Measurements from ENCODE around the gene ZMIZ1.

ZMIZ1 gene

DNA sequence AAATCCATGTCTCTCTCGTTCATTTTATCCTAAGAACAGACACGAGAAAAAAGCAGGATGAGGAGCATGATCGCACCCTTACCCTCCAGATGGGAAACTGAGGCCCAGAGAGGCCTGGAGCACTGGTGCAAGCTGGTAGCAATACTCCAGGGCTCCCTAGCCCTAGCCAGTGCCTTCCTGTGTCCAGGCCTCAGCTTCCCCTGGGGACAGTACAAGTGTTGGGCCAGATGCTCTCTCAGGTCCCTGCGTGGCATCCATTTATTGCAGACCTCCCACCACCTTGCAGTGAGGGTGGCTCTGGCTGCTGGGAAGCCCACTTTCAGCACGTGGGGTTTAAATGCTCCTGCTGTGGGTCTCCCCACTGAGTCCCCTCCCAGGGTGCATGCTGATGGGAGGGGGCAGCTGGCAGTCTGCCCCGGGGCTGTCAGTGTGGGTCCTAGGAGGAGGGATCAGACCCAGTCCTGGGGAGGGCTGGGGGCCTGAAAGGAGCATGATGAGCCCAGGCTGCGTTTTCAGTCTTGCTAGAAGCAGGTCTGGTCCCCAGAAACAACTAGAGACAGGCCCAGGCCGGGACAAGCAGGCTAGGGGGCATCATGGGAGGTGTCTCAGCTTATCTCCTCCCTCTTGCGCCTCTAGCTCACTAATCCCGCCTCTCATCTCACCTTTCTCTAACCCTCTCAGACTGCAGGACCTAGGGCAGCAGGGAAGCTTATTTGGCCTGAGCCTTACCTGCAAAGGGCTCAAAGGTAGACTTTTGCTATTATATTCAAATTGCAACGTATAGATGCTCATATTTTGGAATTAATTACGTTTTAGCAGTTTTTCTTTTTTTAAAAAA, 277.8 kb downstream of the ZMIZ1 start:
- H3K27me3 ChIP-seq (replicated peaks), result no peaks in the 10 kb centered on the region
- H3K27ac ChIP-seq, result no peak overlapping the region
- no peak for DNase-seq
- in situ Hi-C loops (cut with HindIII; ENCODE audit: low pct_ligation_motif_present, low sequenced_read_pairs), result no loop called here
- H3K36me3 ChIP-seq (replicated peaks), result peaks cover 21% of the 10 kb centered on the region
- no peak overlapping the region for H3K4me3 ChIP-seq (ENCODE audit: low read depth, low read length)
- TF ChIP-seq, protein P1, sequence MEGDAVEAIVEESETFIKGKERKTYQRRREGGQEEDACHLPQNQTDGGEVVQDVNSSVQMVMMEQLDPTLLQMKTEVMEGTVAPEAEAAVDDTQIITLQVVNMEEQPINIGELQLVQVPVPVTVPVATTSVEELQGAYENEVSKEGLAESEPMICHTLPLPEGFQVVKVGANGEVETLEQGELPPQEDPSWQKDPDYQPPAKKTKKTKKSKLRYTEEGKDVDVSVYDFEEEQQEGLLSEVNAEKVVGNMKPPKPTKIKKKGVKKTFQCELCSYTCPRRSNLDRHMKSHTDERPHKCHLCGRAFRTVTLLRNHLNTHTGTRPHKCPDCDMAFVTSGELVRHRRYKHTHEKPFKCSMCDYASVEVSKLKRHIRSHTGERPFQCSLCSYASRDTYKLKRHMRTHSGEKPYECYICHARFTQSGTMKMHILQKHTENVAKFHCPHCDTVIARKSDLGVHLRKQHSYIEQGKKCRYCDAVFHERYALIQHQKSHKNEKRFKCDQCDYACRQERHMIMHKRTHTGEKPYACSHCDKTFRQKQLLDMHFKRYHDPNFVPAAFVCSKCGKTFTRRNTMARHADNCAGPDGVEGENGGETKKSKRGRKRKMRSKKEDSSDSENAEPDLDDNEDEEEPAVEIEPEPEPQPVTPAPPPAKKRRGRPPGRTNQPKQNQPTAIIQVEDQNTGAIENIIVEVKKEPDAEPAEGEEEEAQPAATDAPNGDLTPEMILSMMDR (IDR thresholded peaks at IDR 0.05; ENCODE audit: low read depth, low read length, missing control alignments), result no peak

GRCh38 chr10:79347226-79347893, 278.6 kb downstream of the ZMIZ1 start, which contains the start of gene PPIF:
PPIF (plus strand) TSS chr10:79347469; CDS start chr10:79347549, 80 bp downstream.
- H3K36me3 ChIP-seq (replicated peaks), result peaks cover 28% of the 10 kb centered on the region
- H3K27ac ChIP-seq, result peak within 1 kb of the TSS; percentile 84
- peak; percentile 92 for DNase-seq
- H3K27me3 ChIP-seq (replicated peaks), result no peaks in the 10 kb centered on the region
- H3K4me3 ChIP-seq (ENCODE audit: low read depth, low read length), result peak within 1 kb of the TSS; percentile 74
- in situ Hi-C loops (cut with HindIII; ENCODE audit: low pct_ligation_motif_present, low sequenced_read_pairs), result no loop called here
- TF ChIP-seq, protein P1 (IDR thresholded peaks at IDR 0.05; ENCODE audit: low read depth, low read length, missing control alignments), result peak; percentile 73

DNA sequence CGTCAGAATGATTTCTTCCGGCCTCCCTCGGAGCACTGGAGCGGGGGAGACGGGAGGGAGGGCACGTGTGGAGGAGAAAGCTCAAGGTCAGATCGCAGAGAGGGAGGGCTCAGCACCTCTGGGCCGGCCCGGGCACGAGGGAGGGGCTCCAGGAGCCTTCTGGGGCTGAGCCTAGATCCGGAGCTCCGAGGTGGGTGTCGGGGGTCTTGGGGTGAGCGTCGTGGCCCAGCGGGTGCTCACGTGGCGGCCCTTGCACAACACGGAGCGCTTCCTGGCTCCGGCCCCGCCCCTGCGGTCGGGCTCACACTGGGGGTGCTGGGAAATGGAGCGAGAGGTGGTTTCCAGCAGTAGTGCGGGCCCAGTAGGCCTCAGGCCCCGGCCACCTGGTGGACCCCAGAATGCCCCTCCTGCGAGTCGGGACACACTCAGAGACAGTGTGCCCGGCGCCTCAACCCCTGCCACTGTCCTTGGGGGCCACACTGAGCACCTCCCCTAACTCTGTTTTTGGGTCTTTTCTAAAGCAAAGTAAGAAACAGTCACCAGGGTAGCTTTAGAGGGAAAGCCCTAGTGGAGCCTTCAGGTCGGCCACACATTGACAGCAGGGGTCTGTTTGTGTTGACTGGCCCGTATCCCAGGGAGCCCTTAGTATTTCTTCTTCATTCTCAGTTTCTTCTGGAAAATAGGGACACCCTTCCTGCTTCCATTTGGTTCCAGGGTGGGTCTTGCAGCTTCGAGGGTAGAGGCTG, 279.3 kb downstream of the ZMIZ1 start:
- DNase-seq, result peak; percentile 51
- no peaks in the 10 kb centered on the region for H3K27me3 ChIP-seq (replicated peaks)
- H3K36me3 ChIP-seq (replicated peaks), result peaks cover 35% of the 10 kb centered on the region
- peak overlapping the region; percentile 84 for H3K27ac ChIP-seq
- in situ Hi-C loops (cut with HindIII; ENCODE audit: low pct_ligation_motif_present, low sequenced_read_pairs), result no loop called here
- H3K4me3 ChIP-seq (ENCODE audit: low read depth, low read length), result peak overlapping the region; percentile 74
- TF ChIP-seq, protein P1 (IDR thresholded peaks at IDR 0.05; ENCODE audit: low read depth, low read length, missing control alignments), result no peak

GRCh38 chr10:79348640-79348988, 279.8 kb downstream of the ZMIZ1 start:
- in situ Hi-C loops (cut with HindIII; ENCODE audit: low pct_ligation_motif_present, low sequenced_read_pairs), result no loop called here
- no peak for DNase-seq
- H3K4me3 ChIP-seq (ENCODE audit: low read depth, low read length), result peak overlapping the region; percentile 74
- H3K36me3 ChIP-seq (replicated peaks), result peaks cover 41% of the 10 kb centered on the region
- peak overlapping the region; percentile 84 for H3K27ac ChIP-seq
- TF ChIP-seq, protein P1 (IDR thresholded peaks at IDR 0.05; ENCODE audit: low read depth, low read length, missing control alignments), result no peak
- no peaks in the 10 kb centered on the region for H3K27me3 ChIP-seq (replicated peaks)

GRCh38 chr10:79349072-79349491, 280.3 kb downstream of the ZMIZ1 start:
- Histone ChIP-seq H3K27ac (no peak overlapping the region), H3K36me3 (replicated peaks) (peaks cover 45% of the 10 kb centered on the region), H3K27me3 (replicated peaks) (no peaks in the 10 kb centered on the region), H3K4me3 (ENCODE audit: low read depth, low read length) (peak overlapping the region; percentile 3)
- TF ChIP-seq, protein P1 (IDR thresholded peaks at IDR 0.05; ENCODE audit: low read depth, low read length, missing control alignments), result no peak
- in situ Hi-C loops (cut with HindIII; ENCODE audit: low pct_ligation_motif_present, low sequenced_read_pairs), result no loop called here
- DNase-seq, result no peak

All from brain microvascular endothelial cell (primary cell).